ENCODE measurements around the gene TPST1.

TPST1 gene

DNA sequence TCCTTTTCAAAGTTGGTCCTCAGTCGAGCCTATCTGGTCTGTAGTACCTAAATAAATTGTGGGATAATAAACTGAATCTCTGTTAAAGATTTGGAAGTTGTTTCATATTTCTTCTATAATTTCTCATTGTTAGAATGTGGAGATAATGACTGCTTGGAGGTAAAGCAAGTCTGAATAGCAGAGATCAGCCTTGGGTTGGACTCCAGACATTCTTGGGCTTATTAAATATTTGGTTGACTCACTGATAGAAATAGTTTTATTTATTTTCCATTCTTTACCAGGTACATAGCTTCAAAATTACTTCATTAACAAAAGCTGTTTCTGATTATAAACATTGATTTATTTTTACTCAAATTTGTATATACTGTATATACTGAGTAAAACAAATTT lies 34.3 kb downstream of the TPST1 start:
- DNase-seq: no peak

DNA sequence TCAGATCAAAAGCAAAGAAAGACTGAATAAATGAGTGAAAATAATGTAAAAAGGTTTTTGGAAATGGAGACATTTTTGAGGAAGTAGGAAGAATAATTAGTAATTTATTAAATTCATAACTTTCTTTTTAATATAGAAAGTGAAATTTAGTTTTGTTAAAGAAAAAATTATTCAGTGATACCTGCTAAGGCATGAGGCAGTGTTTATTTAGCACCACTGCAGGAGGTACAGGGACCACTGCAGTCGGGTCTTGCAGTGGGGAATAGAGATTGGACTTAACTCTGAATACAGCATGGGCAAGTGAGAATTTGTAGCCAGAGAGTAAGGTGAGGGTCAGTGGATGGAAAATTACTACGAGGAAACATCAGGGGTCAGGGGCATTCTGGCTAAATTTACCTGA lies 39.9 kb downstream of the TPST1 start:
- no peak for DNase-seq

DNA sequence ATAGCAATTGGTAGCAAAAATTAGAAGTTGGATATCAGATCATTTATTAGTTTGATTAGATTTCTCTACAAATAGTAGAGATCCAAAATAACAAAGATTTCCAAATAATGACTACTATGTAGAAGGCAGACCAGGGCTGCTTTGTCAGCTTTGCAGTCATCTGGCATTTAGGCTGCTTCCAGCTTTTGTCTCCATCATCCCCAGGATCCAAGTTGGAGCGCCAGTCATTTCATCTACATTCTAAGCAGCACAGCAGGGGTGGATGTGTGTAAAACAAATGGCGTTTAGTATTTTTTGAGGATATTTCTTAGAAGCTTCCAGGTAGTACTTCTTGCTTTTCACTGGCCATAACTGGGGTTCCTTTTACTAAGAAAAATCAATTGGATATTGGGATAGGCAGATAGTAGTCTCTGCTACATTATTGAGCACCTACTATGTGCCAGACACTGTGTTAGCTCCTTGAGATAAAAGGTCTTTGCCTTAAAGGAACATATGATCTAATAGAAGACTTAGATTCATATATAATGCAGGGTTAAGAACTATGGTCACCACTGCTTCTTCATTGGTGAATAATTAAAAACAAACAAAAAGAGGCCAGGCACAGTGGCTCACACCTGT lies 41.5 kb downstream of the TPST1 start:
- DNase-seq: no peak

DNA sequence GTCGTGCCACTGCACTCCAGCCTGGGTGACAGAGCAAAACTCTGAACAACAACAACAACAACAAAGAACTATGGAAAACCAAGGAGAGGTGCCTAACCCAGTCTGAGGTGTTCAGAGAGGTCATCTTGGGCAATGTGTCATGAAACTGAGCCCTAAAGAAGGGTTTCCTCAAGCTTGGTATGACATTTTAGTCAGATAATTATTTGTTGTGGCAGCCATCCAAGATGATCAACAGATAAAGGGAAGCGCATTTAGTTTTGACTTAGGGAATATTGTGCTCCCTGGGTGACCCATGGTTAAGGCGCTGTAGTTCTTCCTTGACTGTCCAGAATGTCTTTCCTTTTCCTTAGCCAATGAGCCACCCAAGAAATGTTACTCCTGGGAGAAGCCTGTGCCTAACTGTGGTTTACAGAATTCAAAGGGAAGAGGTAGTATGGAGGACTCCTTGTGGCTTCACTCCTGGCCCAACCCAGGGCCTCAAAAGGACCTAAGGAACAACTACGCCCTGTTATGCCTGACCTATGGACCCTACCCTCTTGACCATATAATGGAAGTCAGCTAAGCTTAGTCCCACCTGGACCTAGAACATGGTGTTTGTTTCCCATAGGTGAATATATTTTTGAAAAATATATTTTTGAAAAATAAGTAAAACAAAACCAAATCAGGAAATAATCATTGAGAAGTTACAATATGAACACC lies 42.4 kb downstream of the TPST1 start:
- DNase-seq: no peak

GRCh38 chr7:66250711-66251110 lies 45.6 kb downstream of the TPST1 start:
- DNase-seq: no peak

- DNase-seq: no peak
Observed at GRCh38 chr7:66255534-66256100, 50.5 kb downstream of the TPST1 start.

- no peak for DNase-seq
Observed at GRCh38 chr7:66256281-66256680, 51.1 kb downstream of the TPST1 start.

GRCh38 chr7:66257481-66257880 lies 52.3 kb downstream of the TPST1 start:
- no peak for DNase-seq

DNA sequence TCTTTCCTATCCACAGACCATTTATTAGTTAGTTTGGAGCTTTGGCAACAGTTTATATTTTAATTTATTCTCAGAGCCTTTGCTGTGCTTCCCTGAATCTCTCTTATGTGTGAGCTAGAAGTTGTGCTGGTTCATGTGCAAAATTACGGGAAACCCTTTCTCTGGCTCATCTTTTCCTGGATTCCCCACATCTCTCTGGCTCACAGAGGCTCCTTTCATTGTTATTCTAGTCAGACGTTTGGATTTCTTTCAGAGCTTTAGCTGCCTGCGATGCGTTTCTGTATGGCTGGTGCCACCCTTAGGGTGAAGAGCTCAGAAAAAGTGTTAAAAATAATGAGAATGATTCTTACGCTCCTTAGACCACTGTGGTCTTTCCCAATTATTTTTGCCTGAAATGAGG lies 53.3 kb downstream of the TPST1 start:
- no peak for DNase-seq

GRCh38 chr7:66261941-66262340 lies 56.8 kb downstream of the TPST1 start:
- no peak for DNase-seq

GRCh38 chr7:66263936-66264335 lies 58.8 kb downstream of the TPST1 start:
- no peak for DNase-seq

- DNase-seq: no peak
Observed at GRCh38 chr7:66265566-66265965, 60.4 kb downstream of the TPST1 start.

GRCh38 chr7:66267249-66267648 lies 62.1 kb downstream of the TPST1 start:
- DNase-seq: no peak

- DNase-seq: no peak
Observed at GRCh38 chr7:66269978-66270377, 64.8 kb downstream of the TPST1 start.

GRCh38 chr7:66272321-66272720 lies 67.2 kb downstream of the TPST1 start:
- no peak for DNase-seq

- DNase-seq: no peak
Observed at GRCh38 chr7:66276363-66276762, 71.2 kb downstream of the TPST1 start.

GRCh38 chr7:66277492-66277891 lies 72.4 kb downstream of the TPST1 start:
- DNase-seq: no peak

GRCh38 chr7:66279912-66280311 lies 74.8 kb downstream of the TPST1 start:
- DNase-seq: no peak

DNA sequence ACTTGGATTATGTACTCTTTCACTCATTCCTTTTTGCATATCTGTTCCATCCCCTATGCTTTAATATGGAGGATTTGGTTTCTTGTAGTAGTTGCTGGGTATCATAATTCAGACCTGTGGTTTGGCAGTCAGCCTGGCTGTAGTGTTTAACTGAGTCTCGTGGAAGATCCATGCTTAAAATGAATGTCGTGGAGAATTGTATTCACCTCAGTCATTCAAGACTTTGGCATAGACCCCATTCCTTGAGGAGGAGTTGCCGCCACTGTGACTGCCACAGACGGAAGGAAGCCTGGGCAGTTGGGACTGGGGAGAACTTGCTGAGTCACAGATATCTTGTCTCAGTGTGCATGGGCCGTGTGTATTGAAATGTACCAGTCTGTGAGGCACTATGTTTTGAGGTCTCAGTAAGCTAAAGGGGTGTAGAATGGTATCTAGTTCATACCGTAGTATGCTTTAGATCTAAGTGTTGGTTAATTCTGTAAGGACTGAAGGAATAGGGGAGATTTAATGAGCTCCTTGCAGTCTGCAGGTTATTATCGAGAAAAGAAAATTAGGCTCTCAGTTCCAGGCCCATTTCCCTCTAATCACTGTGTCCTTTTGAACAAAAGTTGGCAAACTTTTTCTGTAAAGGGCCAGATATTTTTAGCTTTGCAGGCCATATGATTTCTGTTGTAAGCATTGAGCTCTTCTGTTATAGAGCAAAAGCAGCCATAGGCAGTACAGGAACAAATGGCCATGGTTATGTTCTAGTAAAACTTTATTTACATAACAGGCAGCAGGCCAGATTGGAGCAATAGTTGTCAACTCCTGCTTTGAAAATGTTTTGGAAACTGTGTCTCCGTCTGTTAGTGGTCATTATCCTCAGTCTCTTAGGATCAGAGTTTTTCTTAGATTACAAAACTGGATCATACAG lies 76.8 kb downstream of the TPST1 start:
- DNase-seq: no peak

GRCh38 chr7:66282591-66282935 lies 77.4 kb downstream of the TPST1 start:
- no peak for DNase-seq

GRCh38 chr7:66283003-66283920 lies 78.1 kb downstream of the TPST1 start:
- DNase-seq: no peak

GRCh38 chr7:66296001-66296521 lies 90.9 kb downstream of the TPST1 start:
- DNase-seq: no peak
